Measurements from ENCODE around the gene SFRP5. TPM values are rescaled to one million over a fixed set of nuclear protein-coding genes. Genes with fewer than 3 reads are reported as not detected.

SFRP5 gene
- total RNA-seq, 4 donors from 2014 or later: 0.24 to 59.1 TPM; not detected in 2

- Histone ChIP-seq H3K4me3 (no peak overlapping the region), H3K27me3 (no peaks in the 10 kb centered on the region), H3K4me1 (peaks cover 0 to 5% of the 10 kb centered on the region in 2 donors), H3K9me3 (no peaks in the 10 kb centered on the region), H3K36me3 (no peaks in the 10 kb centered on the region), H3K27ac (no peak overlapping the region)
- no peak for DNase-seq
- TF ChIP-seq POLR2A (IDR thresholded peaks at IDR 0.05): no peak
- no peak for TF ChIP-seq CTCF (IDR thresholded peaks at IDR 0.05)
- intact Hi-C loops (cut with DNase I; ENCODE audit: low total_unique reads): loop anchor here (5.0 kb wide), 1 partner anchor 56 kb away; no protein-coding TSS in a partner anchor
Measured at GRCh38 chr10:97733256-97733655, 38.5 kb downstream of the SFRP5 start.

- Histone ChIP-seq H3K27ac (no peak overlapping the region), H3K9me3 (no peaks in the 10 kb centered on the region), H3K27me3 (no peaks in the 10 kb centered on the region), H3K4me1 (no peaks in the 10 kb centered on the region), H3K36me3 (no peaks in the 10 kb centered on the region), H3K4me3 (no peak overlapping the region)
- TF ChIP-seq POLR2A (IDR thresholded peaks at IDR 0.05): no peak
- TF ChIP-seq CTCF (IDR thresholded peaks at IDR 0.05): peak in 1 of 4 experiments; percentile 16
- no peak for DNase-seq
- intact Hi-C loops (cut with DNase I; ENCODE audit: low total_unique reads): loop anchor here (5.0 kb wide), 1 partner anchor 55 kb away; no protein-coding TSS in a partner anchor
Measured at GRCh38 chr10:97732052-97732359, 39.8 kb downstream of the SFRP5 start.

GRCh38 chr10:97731346-97732051 is 40.3 kb downstream of the SFRP5 start:
- DNase-seq: peak; percentile 67 to 78
- H3K4me1 ChIP-seq: no peaks in the 10 kb centered on the region
- intact Hi-C loops (cut with DNase I; ENCODE audit: low total_unique reads): loop anchor here (5.0 kb wide), 1 partner anchor 54 kb away; no protein-coding TSS in a partner anchor

GRCh38 chr10:97729014-97729413 is 42.8 kb downstream of the SFRP5 start:
- Histone ChIP-seq H3K9me3 (no peaks in the 10 kb centered on the region), H3K4me1 (no peaks in the 10 kb centered on the region), H3K27ac (no peak overlapping the region), H3K4me3 (no peak overlapping the region), H3K27me3 (no peaks in the 10 kb centered on the region), H3K36me3 (no peaks in the 10 kb centered on the region)
- TF ChIP-seq CTCF (IDR thresholded peaks at IDR 0.05) (no peak), POLR2A (IDR thresholded peaks at IDR 0.05) (no peak)
- no peak for DNase-seq
- intact Hi-C loops (cut with DNase I; ENCODE audit: low total_unique reads): no loop called here

More at GRCh38 chr10:97731346-97732051, 40.3 kb downstream of the SFRP5 start:
- TF ChIP-seq CTCF (IDR thresholded peaks at IDR 0.05) (peak; percentile 77 to 97 (median 90)), POLR2A (IDR thresholded peaks at IDR 0.05) (no peak)
- Histone ChIP-seq H3K4me3 (no peak overlapping the region), H3K27me3 (no peaks in the 10 kb centered on the region), H3K9me3 (no peaks in the 10 kb centered on the region), H3K27ac (no peak overlapping the region), H3K36me3 (no peaks in the 10 kb centered on the region)

- Histone ChIP-seq H3K4me3 (peak overlapping the region in 1 of 2 donors; percentile 28), H3K27me3 (no peaks in the 10 kb centered on the region), H3K27ac (peak overlapping the region; percentile 63 to 72), H3K9me3 (no peaks in the 10 kb centered on the region), H3K36me3 (no peaks in the 10 kb centered on the region), H3K4me1 (no peaks in the 10 kb centered on the region)
- TF ChIP-seq CTCF (IDR thresholded peaks at IDR 0.05) (no peak), POLR2A (IDR thresholded peaks at IDR 0.05) (no peak)
- intact Hi-C loops (cut with DNase I; ENCODE audit: low total_unique reads): no loop called here
- DNase-seq: peak in 1 of 2 donors; percentile 65
Measured at GRCh38 chr10:97726636-97727178, 45.1 kb downstream of the SFRP5 start.

Data from uterus (tissue), 4 donors.